ENCODE results near the gene ABHD11.

DNA sequence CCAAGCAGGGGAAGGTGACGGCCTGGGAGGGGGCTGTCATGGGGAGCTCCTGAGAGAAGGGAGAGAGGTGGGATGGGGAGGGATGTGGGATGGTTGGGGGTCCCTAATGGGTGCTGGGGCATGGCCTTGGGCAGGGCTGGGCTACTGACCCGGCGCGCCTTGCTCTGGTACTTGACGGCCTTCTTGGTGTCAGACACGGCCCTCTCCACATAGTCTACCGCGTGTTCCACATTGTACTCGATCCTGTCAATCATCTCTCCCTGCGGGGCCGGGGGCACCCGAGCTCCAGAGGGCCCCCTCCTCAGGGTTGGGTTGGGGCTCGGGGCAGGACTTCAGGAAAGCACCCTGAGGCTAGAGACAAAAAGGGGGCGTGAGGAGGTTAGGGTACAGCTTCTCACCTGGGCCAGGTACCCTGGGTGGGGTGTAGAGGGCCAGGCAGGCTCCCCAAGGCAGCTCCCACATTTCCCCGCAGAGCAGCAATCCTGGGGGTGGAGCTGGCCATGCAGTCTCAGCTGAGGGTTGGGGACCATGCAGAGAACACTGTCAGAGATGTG, 37.9 kb downstream of the ABHD11 start:
- no peak for TF ChIP-seq POLR2A (IDR thresholded peaks at IDR 0.05)
- no peak for TF ChIP-seq CTCF (IDR thresholded peaks at IDR 0.05)
- no peak for TF ChIP-seq POLR2AphosphoS5 (IDR thresholded peaks at IDR 0.05)
